Stimulated activated CD4-positive, alpha-beta T cell treated with anti-CD3 and anti-CD28 coated beads, Interleukin-2, amount 100 ng/mL, for 4 hours (primary cell): ENCODE data around the gene NEMP1.
"Not testable (repeated sequence)": the region's sequence is repeated elsewhere in the genome, so short reads cannot be mapped to it uniquely, and the experiment has no call there.

Experiments
- DNase-seq: peaks from one replicate; pipeline ENCODE4 v3.0.0-alpha.2; 2020; ENCODE audit warnings: low read depth

Gene NEMP1

DNA sequence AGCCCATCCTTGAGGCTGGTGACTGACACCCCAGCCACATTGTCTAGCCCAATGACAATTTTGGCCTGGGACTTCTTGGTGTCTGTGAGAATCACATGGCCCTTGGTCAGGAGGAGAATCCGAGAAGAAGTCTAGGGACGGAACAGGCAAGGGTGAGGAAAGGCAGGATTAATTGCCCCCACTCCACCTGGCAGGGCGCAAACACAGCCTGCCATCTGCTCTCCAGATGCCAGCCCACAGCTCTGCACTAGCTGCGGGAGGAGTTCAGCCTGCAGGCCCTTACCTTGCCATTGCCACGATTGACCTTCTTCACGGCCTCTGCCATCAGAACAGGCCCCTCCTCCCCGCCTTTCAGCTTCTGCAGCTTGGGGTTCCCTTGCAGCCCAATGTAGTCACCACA, 49.1 kb downstream of the NEMP1 start:
- no peak for DNase-seq

DNA sequence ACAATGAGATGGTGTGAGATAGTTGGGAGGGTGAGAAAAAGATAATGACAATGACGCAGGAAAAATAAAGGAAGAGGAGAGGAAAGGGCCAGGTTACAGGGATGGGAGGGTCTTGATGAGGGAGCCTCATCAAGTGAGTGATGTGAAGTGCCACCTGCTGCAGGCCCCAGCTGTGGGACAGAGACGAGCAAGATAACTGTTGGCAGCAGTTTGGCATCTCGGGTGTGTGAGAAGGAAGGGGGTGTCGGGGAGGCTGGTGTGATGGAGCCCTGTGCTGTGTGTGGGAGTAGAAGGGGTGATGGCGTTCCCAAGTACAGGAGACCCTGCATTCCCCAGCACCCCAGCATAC, 50.8 kb downstream of the NEMP1 start:
- DNase-seq: no peak

DNA sequence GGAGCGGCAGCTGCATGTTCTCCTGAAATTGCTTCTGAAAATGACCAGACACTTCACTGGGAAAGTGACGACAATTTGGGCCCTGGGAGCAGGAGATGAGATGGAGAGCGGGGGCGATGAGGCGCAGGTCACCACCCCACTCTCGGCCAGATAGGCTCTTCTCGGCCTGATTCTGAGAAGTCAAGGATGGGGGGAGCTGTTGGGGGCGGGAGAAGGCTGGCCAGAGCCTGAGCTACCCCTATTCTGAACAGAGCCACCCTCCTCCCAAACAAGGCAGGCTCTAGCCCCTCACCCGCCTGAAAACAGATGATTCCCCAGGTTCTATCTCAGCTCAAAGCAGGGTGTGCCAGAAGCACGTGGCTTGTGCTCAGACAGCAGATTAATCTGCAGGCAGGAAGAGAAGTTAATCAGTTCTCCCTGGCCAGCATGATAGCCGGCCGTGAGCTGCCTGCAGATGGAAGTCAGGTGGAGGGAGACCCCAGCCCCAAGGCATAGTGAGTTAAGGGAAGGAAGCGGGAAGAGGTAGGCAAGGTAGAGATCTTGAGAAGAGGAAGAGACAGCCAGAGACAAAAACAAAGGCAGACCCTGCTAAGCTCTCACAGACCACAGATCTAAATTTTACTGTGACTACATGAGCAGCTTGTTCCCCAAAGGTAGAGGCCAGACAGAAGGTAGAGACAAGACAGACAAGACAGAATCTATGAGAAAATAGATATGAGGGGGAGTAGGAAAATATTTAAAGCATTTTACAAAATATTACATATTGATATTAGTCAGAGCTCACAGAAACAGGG, 51.4 kb downstream of the NEMP1 start:
- no peak for DNase-seq

DNA sequence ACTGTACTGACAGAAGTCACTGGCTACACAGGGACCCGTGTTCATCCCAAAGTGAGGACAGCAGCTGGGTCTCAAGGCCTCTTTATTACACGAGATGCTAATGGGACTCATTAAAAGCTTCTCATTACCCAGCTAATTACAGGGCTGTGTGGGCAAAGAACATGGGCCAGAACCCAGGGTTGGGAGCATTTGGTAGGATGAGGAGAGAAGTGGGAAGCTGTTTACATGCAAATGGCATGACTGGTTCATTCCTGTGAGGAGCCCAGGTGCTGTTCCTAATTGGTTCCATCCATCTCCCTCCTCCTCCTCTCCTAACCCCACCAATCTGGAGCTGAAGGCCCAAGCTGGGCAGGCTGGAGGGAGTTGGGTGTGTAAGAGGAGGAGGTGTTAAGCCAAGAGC, 53.4 kb downstream of the NEMP1 start:
- DNase-seq: no peak

DNA sequence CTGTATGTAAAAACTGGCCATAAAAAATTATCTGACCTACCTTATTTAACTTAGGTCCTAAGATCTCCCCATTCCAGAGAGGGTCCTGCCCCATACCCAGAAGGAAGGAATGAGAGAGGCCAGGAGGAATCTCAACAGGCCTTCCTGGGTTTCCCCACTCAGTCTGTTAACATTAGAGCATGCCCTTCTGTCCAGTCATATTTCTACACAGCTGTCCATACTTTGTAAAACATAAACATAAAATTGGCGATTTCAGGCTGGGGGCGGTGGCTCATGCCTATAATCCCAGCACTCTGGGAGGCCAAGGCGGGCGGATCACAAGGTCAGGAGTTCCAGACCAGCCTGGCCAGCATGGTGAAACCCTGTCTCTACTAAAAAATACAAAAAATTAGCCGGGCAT, 56.3 kb downstream of the NEMP1 start:
- DNase-seq: not testable (repeated sequence)

DNA sequence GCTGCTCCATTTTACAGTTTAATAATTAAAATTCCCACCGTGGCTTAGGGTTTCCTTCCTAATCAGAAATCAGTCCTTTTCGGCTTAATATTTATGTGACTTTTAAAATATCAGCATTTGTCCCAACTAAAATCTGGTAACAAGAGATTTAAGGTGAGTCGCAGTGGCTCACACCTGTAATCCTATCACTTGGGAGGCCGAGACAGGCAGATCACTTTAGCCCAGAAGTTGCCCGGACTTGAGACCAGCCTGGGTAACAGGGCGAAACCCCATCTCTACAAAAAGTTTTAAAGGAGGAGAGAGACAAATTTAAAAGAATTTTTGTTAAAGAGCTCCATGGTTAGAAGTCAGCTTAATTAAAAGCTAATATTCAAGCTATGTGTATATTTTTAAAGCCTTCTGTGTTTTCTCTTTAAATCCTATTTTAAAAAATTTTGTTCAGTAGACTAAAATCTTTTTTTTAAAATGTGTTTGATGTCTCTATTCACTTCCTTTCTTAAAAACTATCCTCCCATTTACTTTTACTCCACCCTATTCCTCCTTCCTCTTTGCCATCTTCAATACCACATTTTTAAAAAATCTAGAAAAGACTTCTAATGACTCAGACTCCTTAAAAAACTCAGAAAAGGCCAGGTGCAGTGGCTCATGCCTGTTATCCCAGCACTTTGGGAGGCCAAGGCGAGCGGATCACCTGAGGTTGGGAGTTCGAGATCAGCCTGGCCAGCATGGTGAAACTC, 58.4 kb downstream of the NEMP1 start:
- no peak for DNase-seq

DNA sequence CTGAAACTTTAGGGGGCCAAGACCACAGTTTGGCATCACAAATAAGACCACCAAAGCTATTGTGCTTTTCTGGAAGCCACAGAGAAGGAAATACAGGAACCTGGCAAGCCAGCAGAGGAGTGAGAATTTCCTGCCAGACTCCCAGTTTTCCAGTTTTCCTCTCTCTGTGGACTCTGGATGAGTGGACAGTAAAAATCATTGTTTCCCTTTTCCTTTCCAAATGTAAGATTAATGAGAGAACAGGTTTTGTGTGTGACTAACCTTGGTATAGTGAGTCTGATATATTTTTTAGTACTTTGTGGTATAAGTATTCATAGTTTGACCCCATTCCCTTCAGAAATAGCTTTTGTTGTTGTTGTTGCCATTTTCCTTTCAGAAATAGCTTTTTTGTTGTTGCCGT, 59.7 kb downstream of the NEMP1 start:
- DNase-seq: no peak

DNA sequence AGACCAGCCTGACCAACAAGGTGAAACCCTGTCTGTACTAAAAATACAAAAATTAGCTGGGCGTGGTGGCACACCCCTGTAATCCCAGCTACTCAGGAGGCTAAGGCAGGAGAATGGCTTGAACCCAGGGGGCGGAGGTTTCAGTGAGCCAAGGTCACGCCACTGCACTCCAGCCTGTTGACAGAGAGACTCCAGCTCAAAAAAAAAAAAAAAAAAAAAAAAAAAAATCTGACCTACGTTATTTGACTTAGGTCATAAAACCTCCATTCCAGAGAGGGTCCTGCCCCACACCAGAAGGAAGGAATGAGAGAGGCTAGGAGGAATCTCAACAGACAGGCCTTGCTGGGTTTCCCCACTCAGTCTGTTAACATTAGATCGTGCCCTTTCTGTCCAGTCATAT, 60.2 kb downstream of the NEMP1 start:
- not testable (repeated sequence) for DNase-seq

DNA sequence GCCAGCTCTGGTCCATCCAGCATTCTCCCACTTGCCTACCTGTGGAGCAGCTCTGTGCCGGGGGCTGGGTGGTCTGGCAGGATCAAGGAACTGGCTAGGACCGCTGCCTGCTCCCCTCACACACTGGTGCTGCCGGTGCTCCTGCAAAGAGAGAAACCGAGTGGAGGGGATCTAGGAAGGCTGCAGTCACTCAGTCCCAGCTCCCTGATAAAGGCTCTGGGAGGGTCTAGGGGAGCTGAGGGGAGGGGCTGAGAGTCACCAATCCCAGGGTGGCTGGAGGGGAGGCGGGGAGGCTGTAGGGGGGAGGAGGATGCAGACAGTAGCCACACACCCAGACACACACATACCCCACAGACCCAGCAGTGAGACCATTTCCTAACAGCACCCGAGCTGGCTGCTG, 62.2 kb downstream of the NEMP1 start, which contains the start of gene TAC3:
Gene TAC3 (minus strand): TSS at position 182 of the 400 bp plus-strand sequence. CDS start 732 bp downstream, outside the sequence.
- DNase-seq: no peak

DNA sequence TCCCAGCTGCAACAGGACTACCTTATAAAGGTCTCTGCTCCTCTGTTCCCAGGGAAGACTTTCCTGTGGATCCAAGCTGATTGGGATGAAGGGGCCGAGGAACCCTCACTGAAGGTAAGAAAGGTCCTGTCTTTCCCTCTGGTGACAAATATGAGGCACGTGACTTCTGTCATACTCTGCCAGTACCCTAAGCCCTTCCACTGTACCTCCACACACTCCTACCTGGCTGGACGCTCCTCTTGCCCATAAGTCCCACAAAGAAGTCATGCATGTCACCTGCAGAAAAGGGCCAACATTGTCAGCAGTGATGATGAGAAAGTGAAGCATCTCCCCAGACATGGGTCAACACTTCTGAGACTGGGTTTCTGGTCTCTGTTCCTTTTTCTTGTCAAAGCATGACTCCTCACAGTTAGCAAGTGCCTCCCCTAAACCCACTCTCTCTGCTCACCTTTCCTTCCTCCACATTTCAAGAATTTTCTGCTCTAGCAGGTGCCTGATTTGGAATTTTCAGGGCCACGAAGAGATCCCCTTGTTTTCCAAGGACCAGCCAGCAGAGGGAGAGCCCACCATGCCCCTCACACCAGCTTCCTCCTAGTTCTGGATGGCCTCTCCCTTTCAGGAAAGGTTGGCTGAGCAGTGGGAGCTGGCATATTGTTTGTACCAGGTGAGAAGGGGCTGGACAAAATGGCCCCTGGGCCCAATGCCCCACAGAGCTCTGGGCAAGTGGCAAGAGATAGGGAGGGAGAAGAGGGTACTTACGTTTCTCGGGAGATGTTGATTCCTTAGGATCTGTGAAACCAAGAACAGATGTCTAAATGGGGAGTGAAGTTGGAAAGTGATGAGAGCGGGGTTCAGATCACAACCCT, 65.8 kb downstream of the NEMP1 start:
- DNase-seq: no peak

DNA sequence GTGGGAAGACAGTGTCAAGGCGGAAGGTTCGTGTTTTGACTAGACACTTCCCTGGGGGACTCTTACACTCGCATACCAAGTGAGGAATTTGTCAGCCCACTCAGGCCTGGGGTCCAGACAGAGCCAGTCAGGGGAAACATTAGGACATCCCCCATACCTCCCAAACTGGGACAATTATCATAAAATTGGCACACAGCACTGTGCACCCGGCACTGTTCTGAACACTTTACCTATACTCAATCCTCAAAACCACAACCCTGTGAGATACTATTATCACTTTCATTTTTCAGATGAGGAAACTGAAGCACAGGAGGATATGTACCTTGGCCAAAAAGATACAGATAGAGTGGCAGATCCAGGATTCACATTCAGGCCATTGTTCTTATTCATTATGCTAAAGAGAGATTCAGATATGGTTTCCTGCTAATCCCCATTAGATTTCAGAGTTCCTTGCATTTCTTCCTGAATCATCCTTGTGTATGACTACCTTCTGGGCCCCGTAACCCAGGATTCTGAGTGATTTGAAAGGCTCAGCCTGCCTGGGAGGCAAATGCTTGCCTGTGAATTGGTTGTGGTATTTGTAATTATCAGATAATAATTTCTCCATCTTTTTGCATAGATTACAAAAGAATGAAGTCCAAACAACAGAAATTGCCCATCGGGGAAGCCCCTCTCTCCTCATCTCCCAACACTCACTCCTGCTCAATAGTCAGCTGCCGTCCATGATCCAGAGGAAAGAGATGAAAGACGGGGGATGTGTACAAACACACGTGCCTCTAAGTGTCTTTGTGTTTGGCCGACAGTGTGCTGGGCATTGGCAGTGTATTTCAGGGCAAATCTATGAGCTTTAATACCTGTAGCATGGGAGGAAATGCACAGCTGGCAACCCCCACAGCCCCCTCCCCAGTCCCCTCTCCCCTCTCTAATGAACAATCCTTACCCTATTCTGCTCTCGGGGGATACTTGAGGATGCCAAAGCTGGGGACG, 66.9 kb downstream of the NEMP1 start:
- DNase-seq: no peak

DNA sequence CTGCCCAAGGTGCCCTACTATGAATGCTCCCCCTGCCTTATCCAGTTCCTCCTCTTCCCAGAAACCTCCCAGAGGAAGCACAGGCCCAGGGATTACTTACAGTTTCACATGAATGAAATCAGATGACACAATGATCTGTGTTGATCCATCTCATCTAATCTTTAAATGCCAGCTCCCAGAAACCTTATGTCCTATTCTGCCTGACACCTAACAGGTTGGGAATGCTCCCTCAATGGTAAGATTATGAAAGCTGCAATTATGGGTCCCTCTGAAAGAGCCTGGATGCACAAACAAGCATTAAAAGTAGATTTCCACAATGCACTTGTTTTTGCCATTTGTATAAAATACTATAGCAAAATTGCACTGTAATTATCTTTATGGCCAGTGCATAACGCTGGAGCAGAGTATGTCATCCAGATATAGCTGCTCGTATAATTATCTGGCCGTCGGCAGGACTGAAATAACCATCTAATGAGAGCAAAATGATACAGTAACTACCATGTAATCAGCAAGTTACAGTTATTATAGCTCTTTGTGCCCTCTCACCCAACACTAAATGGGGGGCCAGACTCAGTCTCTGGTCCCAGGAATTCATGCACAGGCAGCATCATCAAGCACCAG, 67.9 kb downstream of the NEMP1 start:
- DNase-seq: no peak

DNA sequence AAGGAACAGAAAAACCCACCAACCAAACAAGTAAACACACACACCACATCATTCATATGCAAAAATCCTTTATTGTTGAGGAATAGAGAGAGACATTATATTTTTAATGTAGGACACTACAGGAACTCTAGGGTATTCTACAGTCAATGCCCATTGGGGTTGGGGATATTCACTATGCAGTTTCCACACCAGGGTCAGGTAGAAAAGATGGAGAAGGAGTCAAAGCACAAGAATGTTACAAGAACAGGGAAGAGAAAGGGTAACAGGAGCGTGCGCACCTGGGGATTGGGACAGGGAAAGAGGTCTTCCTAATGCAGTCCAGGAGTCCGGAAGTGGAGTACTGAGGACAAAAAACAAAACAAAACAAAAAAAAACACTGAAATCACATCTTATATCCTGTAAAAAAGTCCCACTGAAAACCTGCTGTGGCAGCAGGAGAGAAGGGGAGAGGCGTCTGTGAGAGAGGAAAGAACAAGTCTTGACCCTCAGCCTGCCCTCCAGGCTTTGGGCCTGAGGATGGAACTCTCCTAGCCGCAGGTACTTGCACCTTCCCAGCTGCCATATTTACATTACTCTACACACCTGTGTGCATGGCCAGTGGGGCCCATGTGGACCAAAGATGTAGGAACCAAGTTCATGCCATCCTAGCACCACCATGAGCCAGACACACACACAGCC, 68.5 kb downstream of the NEMP1 start:
- DNase-seq: no peak

DNA sequence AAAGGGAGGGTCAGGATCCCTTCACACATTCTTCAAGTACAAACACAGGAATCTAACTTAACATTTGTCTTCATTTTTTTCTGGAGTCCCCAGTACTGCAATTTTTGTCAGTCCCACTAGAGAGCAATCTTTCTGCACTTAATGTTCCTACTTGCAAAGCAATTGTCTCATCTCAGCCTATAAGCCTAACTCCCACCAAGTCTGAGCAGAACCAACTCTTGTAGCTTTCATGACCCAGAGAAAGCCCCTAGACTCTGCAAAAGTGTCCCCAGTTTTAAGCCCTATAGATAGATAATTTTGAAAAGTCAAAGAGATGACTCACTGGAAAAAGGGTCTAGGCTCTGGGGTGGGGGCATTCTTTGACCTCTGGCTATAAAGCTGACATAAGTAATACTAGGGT, 70.4 kb downstream of the NEMP1 start:
- no peak for DNase-seq

DNA sequence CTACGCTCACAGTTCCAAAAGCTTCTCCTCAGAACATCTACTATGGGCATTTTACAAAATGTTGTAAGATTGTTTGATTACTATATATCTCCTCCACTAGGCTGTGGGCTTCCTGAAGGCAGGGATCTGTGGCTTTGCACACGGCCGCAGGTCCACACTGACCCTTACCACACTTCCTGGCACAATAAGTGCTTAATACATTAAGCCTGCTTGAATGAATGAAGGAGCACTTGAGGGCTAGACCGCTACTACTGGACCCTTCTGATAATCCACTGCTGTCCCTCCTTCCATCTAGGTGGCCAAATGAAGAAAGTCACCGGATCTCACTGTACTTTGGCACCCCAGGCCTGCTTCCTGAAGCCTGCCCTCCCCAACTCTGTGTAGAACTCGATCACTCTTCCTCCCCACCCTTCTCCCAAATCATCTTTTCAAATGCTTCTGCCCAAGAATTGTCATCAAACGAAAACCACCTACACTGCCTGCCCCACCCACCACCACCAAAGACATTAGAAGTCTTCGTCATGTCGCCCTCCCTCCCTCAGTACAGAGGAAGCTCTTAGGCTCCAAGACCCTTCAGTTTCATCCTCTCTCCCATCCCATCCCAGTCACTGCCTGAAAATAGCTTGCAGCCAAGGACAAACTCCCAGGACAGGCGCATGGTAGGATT, 71.6 kb downstream of the NEMP1 start:
- DNase-seq: peak; percentile 36

DNA sequence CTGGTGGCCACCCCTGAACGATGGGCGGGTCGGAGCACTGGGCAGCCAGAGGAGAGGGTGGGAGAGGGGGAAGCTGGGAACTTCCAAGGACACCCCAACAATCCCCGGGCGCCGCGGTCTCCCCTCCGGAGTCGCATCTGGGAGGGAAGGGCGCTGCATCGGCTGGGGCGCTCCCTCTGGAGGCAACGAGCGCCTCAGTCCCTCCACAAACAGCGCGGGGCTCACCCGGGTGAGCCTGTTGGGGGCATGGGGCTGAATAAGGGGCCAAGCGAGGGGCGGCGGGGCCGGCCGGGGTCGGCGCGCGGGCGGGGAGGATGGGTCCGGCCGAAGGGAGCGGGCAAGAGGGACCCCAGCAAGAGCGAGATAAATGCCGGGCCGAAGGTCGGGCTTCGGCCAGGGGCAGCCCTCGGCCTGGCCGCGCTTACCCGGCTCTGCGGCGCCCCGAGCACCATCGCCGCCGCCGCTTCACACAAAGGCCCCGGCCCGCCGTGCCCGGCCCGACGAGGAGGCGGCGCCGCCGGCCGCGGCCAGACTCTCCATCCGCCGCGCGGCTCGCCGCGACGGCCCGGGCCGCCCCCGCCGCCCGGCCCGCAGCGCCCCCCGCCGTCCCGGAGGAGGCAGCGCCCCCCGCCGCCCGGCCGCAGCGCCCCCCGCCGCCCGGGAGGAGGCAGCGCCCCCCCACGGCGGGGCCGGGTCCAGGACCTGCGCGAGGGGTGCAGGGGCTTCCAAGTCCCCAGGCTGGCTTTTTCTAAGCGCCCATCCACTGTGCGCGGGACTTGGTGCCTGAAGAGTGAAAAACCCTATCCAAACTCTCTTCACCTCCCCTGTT, 72.4 kb downstream of the NEMP1 start, which contains the start of gene ZBTB39:
Gene ZBTB39 (minus strand): TSS at position 567 of the 829 bp plus-strand sequence. CDS start 1,629 bp downstream, outside the sequence.
- DNase-seq: peak; percentile 27
